WTC11 (cell line): ENCODE measurements around the gene OTOG.

Source experiments
- ATF2 ChIP-seq: sonication (generic); formaldehyde crosslinking; IDR thresholded peaks from 2 replicates; pipeline ENCODE4 v1.8.1; 2022; ENCODE audit warnings: low read depth, missing genetic modification reagents, borderline replicate concordance
- CBFB ChIP-seq: sonication (generic); formaldehyde crosslinking; IDR thresholded peaks from 2 replicates; pipeline ENCODE4 v1.8.1; 2022; ENCODE audit warnings: mild to moderate bottlenecking, low read depth, missing genetic modification reagents
- CREB1 ChIP-seq: sonication (generic); formaldehyde crosslinking; IDR thresholded peaks from 2 replicates; pipeline ENCODE4 v1.8.0; 2023; ENCODE audit warnings: mild to moderate bottlenecking, missing genetic modification reagents
- CTCF ChIP-seq: fragments of 200-600 bp; IDR thresholded peaks from 2 replicates; pipeline ENCODE4 v1.8.0; 2022; ENCODE audit warnings: antibody characterized with exemption
- FOXJ3 ChIP-seq: sonication (generic); formaldehyde crosslinking; IDR thresholded peaks from 2 replicates; pipeline ENCODE4 v1.9.0; 2021; ENCODE audit warnings: missing genetic modification reagents, mild to moderate bottlenecking, borderline replicate concordance
- FOXK1 ChIP-seq: sonication (generic); formaldehyde crosslinking; IDR thresholded peaks from 2 replicates; pipeline ENCODE4 v1.8.0; 2022; ENCODE audit warnings: mild to moderate bottlenecking, moderate library complexity, missing genetic modification reagents
- JUN ChIP-seq: sonication (generic); formaldehyde crosslinking; IDR thresholded peaks from 2 replicates; pipeline ENCODE4 v1.8.0; 2023; ENCODE audit warnings: mild to moderate bottlenecking, missing genetic modification reagents
- TCF7 ChIP-seq: sonication (generic); formaldehyde crosslinking; IDR thresholded peaks from 2 replicates; pipeline ENCODE4 v1.8.0; 2022; ENCODE audit warnings: mild to moderate bottlenecking, low read depth, missing genetic modification reagents, moderate library complexity
- ZBTB21 ChIP-seq: sonication (generic); formaldehyde crosslinking; IDR thresholded peaks from 2 replicates; pipeline ENCODE4 v1.8.1; 2023; ENCODE audit warnings: mild to moderate bottlenecking, missing genetic modification reagents, borderline replicate concordance
- TF ChIP-seq, protein P1 (sequence below): sonication (generic); formaldehyde crosslinking; IDR thresholded peaks from 2 replicates; pipeline ENCODE4 v1.8.0; 2022; ENCODE audit warnings: mild to moderate bottlenecking, missing genetic modification reagents
- TF ChIP-seq, protein P2 (sequence below): sonication (generic); formaldehyde crosslinking; conservative IDR thresholded peaks from 2 replicates; pipeline ENCODE4 v1.8.1; 2022; ENCODE audit warnings: mild to moderate bottlenecking, missing genetic modification reagents

GRCh38 chr11:17560281-17561110 lies 13.4 kb downstream of the OTOG start:
- no peak for TF ChIP-seq FOXK1 (CRISPR knock-in tag)
- no peak for TF ChIP-seq TCF7 (CRISPR knock-in tag)
- TF ChIP-seq, protein P1, sequence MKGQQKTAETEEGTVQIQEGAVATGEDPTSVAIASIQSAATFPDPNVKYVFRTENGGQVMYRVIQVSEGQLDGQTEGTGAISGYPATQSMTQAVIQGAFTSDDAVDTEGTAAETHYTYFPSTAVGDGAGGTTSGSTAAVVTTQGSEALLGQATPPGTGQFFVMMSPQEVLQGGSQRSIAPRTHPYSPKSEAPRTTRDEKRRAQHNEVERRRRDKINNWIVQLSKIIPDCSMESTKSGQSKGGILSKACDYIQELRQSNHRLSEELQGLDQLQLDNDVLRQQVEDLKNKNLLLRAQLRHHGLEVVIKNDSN (CRISPR knock-in tag) = no peak
- TF ChIP-seq, protein P2, sequence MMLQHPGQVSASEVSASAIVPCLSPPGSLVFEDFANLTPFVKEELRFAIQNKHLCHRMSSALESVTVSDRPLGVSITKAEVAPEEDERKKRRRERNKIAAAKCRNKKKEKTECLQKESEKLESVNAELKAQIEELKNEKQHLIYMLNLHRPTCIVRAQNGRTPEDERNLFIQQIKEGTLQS (CRISPR knock-in tag) = no peak
- TF ChIP-seq ZBTB21 (CRISPR knock-in tag) = no peak
- TF ChIP-seq CTCF = no peak
- TF ChIP-seq JUN = no peak
- no peak for TF ChIP-seq CREB1 (CRISPR knock-in tag)
- no peak for TF ChIP-seq FOXJ3 (CRISPR knock-in tag)
- TF ChIP-seq CBFB (CRISPR knock-in tag) = no peak
- TF ChIP-seq ATF2 (CRISPR knock-in tag) = no peak
